ENCODE data around the gene CHADL. TPM values are rescaled to one million over a fixed set of nuclear protein-coding genes. Genes with fewer than 3 reads are reported as not detected.

The CHADL gene
- total RNA-seq, 1 donor from 2014 or later: 1.3 TPM

- DNase-seq (ENCODE audit: extremely low read depth, low read depth, low spot score): no peak
Observed at GRCh38 chr22:41231369-41231768, 9.4 kb downstream of the CHADL start.

GRCh38 chr22:41230401-41230785 lies 10.3 kb downstream of the CHADL start:
- no peak for DNase-seq (ENCODE audit: extremely low read depth, low read depth, low spot score)

- peak; percentile 34 for DNase-seq (ENCODE audit: extremely low read depth, low read depth, low spot score)
Observed at GRCh38 chr22:41229730-41230400, 10.9 kb downstream of the CHADL start.

- no peak for DNase-seq (ENCODE audit: extremely low read depth, low read depth, low spot score)
Observed at GRCh38 chr22:41229215-41229614, 11.5 kb downstream of the CHADL start.

GRCh38 chr22:41226723-41227655 lies 13.7 kb downstream of the CHADL start:
- no peak for DNase-seq (ENCODE audit: extremely low read depth, low read depth, low spot score)

- DNase-seq (ENCODE audit: extremely low read depth, low read depth, low spot score): no peak
Observed at GRCh38 chr22:41223535-41223934, 17.2 kb downstream of the CHADL start.

- no peak for DNase-seq (ENCODE audit: extremely low read depth, low read depth, low spot score)
Observed at GRCh38 chr22:41222846-41223507, 17.8 kb downstream of the CHADL start.

- no peak for DNase-seq (ENCODE audit: extremely low read depth, low read depth, low spot score)
Observed at GRCh38 chr22:41217553-41218157, 23.1 kb downstream of the CHADL start.

- DNase-seq (ENCODE audit: extremely low read depth, low read depth, low spot score): no peak
Observed at GRCh38 chr22:41216984-41217383, 23.7 kb downstream of the CHADL start.

GRCh38 chr22:41215926-41216325 lies 24.8 kb downstream of the CHADL start:
- DNase-seq (ENCODE audit: extremely low read depth, low read depth, low spot score): no peak

- DNase-seq (ENCODE audit: extremely low read depth, low read depth, low spot score): no peak
Observed at GRCh38 chr22:41215409-41215808, 25.3 kb downstream of the CHADL start.

GRCh38 chr22:41206719-41207118 lies 34.0 kb downstream of the CHADL start:
- no peak for DNase-seq (ENCODE audit: extremely low read depth, low read depth, low spot score)

GRCh38 chr22:41204992-41205900 lies 35.5 kb downstream of the CHADL start, which contains the start of gene L3MBTL2:
L3MBTL2 (plus strand) TSS chr22:41205312; CDS start chr22:41205363, 51 bp downstream.
- no peak for DNase-seq (ENCODE audit: extremely low read depth, low read depth, low spot score)

- DNase-seq (ENCODE audit: extremely low read depth, low read depth, low spot score): no peak
Observed at GRCh38 chr22:41204066-41204465, 36.7 kb downstream of the CHADL start.

GRCh38 chr22:41203118-41203517 lies 37.6 kb downstream of the CHADL start:
- DNase-seq (ENCODE audit: extremely low read depth, low read depth, low spot score): no peak

GRCh38 chr22:41201141-41201540 lies 39.6 kb downstream of the CHADL start:
- DNase-seq (ENCODE audit: extremely low read depth, low read depth, low spot score): no peak

GRCh38 chr22:41198027-41198580 lies 42.6 kb downstream of the CHADL start:
- DNase-seq (ENCODE audit: extremely low read depth, low read depth, low spot score): no peak

GRCh38 chr22:41197038-41197972 lies 43.4 kb downstream of the CHADL start:
- no peak for DNase-seq (ENCODE audit: extremely low read depth, low read depth, low spot score)

All from glomerular endothelial cell (primary cell).